ENCODE data around the gene SYNGAP1.

DNA sequence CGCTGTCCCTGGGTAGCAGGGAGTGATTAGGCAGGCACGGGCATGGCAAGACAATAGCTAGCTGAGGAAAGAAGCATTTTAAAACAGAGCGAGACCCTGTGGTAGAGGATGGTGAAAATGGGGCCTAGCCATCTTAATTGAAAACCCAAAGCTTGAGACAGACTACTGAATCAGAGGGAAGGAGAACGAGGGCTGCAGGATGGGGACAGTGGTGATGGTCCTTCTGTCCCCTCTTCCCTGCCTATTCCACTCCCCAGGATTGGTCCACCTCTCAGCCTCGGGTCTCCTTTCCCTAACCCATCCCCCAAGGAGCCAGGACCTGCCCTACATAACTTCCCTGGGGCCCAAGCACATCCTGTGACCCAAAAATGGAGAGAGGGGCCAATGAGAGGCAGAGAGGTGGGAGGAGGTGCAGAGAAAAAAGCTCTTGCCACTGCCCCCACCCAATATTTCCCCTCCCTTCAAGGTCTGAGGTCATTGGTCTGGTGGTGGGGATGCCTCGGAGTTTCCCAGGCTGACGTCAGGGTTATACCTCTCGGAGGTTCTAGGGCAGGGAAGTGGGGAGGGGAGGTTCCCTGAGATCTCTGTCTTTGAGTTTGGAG lies 1.1 kb upstream of the SYNGAP1 start:
- TF ChIP-seq, protein P1, sequence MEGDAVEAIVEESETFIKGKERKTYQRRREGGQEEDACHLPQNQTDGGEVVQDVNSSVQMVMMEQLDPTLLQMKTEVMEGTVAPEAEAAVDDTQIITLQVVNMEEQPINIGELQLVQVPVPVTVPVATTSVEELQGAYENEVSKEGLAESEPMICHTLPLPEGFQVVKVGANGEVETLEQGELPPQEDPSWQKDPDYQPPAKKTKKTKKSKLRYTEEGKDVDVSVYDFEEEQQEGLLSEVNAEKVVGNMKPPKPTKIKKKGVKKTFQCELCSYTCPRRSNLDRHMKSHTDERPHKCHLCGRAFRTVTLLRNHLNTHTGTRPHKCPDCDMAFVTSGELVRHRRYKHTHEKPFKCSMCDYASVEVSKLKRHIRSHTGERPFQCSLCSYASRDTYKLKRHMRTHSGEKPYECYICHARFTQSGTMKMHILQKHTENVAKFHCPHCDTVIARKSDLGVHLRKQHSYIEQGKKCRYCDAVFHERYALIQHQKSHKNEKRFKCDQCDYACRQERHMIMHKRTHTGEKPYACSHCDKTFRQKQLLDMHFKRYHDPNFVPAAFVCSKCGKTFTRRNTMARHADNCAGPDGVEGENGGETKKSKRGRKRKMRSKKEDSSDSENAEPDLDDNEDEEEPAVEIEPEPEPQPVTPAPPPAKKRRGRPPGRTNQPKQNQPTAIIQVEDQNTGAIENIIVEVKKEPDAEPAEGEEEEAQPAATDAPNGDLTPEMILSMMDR (IDR thresholded peaks at IDR 0.05) = peak in 1 of 7 experiments; percentile 1
- no peak for TF ChIP-seq POLR2A (IDR thresholded peaks at IDR 0.05)
